ENCODE data around the gene TRMU.

Gene TRMU

DNA sequence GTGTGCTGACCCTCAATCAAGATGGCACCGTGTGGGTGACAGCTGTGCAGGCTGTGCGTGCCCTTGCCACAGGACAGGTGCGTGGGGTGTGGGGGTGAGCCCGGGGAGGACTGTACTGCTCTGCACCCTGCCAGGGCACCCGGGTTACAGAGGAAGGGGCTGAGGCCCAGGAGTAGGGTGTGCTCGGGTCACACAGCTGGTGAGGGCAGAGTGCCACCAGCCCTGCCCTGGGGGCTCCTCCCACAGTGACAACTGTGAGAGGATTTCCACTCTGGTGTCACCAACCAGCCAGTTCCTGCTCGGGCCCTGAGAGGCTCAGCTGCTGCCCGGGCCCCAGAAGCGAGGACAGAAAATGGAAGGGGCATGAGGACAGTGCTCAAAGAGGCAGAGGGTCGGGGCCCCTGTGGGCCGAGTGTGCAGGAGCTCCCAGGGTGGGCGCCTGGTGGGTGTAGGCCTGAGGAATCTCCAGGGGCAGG is 20.5 kb downstream of the TRMU start:
- no peak for DNase-seq (ENCODE audit: low read depth in 2 of 2)

DNA sequence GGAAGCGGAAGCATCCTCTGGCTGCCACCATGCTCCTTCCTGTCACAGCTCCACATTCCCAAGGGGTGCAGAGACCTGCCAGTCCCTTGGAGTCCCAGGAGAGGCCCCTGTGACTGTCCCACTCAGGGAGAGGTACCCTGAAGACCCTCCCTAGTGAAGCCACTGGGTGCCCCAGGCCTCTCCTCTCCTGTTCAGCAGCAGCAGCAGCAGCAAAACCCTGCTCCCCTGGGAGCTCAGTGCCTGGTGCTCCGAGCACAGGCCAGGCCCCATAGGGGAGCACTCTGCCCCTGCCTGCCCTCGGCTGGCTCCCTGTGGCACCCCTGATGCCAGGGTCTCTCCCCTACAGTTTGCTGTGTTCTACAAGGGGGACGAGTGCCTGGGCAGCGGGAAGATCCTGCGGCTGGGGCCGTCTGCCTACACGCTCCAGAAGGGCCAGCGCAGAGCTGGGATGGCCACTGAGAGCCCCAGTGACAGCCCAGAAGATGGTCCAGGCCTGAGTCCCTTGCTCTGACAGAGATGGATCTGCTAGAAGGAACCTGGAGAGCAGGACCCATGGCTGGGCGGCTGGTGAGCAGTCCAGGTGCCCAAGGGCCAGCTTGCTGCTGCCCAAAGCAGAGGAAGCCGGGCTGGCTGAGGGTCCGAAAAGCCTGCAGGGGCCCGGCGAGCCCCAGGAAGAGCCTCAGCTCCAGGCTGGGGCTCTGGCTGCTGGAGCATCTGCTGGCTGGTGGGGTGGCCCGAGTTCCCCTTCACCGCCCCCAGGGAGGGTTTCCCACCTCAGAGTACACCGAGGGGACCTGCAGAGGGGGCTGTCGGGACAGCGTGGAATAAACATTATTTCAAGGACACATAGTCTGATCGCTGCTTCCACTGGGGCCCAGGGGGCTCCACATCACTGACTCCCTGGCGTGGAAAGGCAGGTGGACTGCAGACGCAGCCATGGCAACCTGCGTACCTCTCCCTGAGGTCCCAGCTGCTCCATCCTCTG is 21.3 kb downstream of the TRMU start:
- DNase-seq (ENCODE audit: low read depth in 2 of 2): no peak

DNA sequence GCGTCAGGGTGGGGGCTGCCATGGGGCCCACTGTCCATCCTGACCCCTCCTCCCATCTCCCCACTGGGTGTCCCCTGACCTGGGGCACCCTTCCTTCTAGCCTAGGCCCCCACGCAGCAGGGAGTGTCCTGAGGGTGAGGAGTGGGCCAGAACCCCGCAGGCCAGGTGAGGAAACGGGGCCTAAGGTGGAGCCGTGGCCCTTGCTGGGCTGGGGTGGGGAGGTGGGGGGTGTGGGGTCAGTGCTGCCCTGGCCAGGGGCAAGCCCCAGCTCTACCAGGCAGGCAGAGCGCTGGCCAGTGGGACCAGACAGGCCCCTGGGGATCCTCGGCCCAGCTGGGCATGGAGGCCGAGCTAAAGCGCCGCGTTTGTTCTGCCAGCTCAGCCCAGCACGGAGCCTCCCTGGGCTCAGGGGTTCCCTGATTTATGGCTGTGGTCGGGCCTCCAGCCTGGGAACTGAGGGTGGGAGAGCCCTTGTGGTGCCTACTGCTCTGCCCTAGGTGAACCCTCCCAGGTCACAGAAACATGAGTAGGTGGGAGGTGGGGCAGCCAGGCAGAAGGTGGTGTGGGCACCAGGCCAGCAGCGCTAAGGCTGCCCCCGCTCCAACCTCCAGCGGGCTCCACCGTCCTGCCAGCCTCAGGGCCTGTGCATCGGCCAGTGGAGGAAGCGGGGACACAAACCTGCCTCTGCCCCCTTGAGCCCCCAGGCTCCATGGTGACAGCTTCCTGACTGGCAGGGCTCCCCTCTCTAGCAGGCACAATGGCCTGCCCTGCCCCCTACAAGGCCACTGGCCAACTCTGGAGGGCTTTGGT is 22.4 kb downstream of the TRMU start:
- no peak for DNase-seq (ENCODE audit: low read depth in 2 of 2)

DNA sequence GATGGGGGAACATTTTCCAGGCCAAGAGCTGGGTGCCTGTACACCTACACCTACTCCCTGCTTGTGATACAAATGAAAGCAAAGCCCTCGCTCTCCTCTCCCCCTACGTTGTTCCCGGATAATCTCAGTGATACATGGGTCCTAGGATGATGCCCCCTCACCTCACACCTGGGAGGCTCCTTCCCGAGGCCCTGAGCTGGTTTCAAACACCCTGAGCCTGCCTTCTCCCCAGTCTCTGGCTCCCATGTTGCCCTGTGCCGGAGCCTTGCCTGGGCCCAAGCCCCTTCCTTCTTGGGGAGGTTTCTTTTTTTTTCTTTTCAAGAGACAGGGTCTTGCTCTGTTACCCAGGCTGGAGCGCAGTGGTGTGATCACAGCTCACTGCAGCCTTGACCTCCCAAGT is 23.3 kb downstream of the TRMU start:
- DNase-seq (ENCODE audit: low read depth in 2 of 2): no peak

DNA sequence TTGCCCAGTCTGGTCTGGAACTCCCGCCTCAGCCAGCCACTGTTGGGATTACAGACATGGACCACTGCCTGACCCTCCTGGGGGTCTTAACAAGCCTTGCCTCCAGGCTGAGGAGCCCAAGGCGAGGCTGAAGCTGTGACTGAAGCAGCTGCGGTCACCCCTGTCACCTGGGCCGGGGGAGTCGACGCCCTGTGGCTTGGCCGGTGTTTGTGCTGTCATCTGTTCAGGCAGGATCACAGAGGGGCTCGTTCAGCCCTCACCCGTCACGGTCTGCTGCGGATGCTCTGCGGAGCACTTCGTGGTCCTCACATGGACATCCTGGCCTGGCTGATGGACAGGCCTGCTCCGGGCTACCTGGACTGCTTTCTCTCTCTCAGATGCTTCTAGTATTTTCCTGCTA is 23.8 kb downstream of the TRMU start:
- DNase-seq (ENCODE audit: low read depth in 2 of 2): no peak

DNA sequence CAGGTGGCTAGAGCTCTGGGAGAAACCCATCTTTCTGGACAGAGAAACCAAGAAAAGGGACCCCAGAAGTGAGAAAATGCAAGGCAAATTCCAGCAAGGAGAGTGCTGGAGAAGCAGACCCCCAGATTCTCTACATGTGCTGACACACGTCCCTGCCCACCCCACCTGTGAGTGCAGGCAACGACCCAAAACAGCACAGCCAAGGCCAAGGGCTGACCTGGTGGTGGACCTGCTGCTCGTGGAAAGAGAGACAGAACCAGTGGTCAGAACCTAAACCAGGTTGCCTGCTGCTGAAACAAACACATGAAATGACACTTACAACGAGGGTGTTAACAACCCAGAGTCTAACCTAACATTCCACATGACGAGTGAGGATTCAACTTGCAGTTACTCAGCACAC is 24.6 kb downstream of the TRMU start:
- DNase-seq (ENCODE audit: low read depth in 2 of 2): no peak

DNA sequence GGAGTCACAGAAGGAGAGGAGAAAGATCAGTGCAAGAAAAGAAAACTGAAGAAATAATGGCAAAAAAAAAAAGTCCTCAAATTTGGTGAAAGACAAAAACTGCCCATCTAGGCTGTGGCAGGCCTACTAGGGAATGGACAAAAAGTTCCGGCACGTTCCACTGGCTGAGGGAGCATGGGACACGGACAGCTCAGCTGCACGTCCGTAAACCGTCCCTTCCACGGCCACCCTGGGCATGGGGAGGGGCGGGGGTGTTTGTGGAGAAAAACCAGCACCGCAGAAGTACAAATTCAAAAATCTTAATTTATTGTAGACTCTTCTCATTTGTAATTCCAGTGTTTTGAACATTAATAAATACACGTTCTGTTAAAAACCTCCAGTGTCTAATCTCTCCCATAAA is 25.4 kb downstream of the TRMU start:
- no peak for DNase-seq (ENCODE audit: low read depth in 2 of 2)

DNA sequence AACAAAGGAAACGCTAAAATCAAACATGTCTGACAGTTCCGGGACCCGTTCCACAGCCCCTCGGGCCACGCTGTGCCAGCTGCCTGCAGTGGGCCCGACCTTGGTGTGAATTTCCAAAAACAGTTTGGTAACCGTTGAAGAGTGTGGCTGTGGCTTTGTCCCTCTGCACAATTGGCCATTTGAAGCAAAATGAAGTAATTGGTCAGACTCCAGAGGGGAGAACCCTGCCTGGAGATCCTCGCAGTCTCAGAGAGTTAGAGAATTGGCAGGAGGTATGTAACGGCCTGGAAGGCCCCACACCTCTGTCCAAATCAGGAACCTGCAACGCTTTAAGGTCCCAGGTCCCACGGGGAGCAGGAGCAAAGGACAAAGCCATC is 26.3 kb downstream of the TRMU start:
- no peak for DNase-seq (ENCODE audit: low read depth in 2 of 2)

DNA sequence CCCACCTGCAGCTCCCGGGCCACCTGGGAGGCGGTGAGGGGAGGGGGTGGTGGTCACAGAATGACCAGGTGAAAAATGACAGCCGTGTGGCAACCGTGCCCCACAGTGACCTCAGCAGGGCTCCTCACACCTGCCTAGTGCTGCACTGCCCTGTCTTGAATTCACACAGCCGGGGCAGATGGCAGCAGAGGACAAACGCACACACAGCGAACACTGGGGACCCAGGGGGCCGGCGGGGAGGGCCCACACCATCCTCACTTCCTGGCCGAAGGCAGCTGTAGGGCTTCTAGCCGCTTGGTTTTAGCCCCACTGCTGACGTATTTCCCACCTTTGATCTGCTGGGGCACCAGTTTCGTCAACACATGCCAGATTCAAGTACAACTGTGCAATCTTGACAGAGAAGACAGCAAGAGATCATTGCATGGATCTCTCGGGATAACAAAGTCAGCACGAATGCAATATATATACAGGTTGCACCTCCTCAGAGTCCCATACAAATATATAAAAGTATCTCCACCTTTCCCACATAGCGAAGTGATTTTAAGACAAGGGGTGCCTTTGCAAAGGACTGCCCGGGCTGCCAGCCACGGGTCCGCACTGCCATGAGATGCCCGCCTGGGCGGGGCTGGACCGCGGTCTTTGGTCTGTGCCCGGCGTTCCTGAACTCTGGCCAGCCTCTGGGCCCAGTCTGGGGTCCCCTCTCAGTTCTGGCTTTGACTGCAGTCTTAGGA is 26.9 kb downstream of the TRMU start:
- DNase-seq (ENCODE audit: low read depth in 2 of 2): no peak

DNA sequence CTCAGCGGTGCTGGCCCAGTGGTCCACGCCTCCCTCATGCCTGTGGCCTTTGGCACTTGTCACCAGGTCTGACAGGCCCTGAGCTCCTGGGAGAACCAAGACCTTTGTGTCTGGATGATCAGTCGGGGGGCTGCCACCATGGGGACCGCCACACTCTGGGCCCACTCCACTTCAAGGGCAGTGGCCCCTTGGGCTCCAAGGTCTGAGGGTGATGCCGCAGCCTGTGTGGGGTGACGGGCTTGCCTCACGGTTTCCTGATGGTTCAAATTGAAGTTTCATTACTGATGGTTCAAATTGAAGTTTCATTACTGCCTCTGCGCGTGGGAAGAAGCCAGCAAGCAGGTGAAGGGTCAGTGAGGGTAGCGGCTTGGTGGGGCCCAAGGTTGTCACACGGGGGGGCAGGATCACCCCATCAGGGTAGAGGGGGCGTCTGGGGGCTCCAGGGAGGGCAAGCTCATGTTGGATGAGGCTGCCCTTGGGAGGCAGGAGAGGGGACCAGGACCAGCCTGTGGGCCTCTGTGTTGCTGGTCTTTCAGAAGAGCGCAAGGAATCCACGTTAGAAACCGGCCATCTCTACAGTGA is 27.5 kb downstream of the TRMU start:
- DNase-seq (ENCODE audit: low read depth in 2 of 2): no peak

DNA sequence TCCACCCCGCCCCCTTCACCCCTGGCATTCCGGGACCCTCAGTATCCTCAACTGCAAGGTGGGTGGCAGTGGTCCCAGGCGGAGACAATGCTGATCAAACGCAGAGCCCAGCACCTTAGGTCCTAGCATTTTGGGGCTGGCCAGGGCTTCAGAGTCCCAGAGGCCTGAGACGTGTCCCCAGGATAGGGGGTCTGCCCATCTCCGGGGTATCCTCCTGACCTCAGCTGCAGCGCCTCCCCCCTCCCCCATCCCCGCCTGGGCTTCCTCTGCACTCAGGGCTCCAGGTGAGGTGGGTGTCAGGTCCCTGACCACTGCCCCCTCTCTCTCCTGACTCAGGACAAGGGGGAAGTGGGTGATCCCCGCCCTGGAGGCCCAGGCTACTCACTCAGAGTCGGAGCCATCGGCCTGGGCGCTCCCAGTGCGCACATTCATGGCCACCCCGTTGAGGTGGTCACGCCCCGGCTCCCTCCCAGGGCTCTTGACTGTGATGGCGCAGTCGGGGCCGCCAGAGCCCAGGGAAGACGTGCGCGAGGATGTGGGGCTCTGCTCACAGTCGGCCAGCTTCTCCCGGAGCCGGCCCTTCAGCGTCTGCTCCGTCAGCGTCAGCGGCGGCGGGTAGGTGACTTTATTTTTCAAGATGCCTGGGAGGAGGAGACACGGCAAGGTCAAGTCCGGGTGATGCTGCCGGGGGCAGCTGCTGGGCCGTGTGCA is 28.3 kb downstream of the TRMU start:
- no peak for DNase-seq (ENCODE audit: low read depth in 2 of 2)

DNA sequence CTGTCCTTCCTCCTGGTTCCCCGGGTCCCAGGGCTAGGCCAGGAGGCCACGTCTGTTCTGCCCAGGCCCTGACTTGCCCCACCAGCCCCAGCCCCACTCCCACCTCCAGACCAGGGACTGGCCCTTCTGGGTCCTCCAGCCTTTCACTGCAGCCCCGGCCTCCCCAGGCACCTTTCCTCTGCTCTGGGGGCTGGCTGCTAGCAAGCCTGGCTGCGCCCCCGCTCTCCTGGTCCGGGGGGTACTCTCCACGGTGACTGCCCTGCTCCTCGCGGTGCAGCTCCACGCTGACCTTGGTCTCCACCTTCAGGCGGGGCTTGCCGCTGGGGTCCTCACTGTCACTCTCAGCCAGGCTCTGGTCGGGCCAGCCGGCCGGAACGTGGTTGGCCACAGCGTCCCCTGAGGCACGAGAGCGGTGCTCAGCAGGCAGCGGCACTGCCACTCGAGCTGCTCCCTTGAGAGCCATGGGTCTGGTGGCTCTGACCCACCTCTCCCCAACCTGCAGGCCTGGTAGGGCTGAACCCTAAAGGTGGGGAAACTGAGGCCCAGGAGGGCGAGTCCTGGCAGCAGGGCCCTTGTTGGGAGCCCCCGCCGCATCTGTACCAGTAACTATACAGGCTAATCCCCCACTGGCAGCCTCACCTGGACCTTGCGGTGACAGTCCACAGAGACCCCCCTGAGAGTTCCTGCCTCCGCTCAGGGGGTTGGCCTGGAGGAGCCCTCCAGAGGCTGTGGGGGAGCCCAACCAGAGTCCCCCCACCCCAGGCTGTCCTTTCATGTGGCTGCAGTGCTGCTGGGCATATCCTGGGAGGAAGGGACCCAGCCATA is 29.0 kb downstream of the TRMU start:
- no peak for DNase-seq (ENCODE audit: low read depth in 2 of 2)

DNA sequence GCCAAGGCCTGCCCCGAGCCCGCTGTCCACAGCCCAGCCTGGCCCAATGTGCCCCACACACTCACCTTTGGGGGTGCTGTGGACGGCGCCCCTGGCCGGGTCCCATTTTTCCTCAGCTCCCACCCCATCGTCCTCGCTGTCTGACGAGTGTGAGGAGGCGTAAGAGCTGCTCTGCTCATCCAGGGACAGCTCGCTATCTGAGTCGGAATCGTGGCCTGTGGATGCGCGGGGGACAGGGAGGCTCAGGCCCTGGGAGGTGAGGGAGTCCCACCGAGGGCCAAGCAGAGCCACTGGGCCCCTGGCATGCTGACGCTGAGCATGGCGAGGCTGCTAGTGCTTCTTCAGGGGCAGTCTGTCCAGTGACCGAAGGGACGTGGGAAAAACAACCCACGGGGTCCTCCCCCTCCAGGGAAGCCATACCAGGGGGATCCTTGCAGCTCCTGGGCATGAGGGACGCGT is 29.7 kb downstream of the TRMU start:
- no peak for DNase-seq (ENCODE audit: low read depth in 2 of 2)

DNA sequence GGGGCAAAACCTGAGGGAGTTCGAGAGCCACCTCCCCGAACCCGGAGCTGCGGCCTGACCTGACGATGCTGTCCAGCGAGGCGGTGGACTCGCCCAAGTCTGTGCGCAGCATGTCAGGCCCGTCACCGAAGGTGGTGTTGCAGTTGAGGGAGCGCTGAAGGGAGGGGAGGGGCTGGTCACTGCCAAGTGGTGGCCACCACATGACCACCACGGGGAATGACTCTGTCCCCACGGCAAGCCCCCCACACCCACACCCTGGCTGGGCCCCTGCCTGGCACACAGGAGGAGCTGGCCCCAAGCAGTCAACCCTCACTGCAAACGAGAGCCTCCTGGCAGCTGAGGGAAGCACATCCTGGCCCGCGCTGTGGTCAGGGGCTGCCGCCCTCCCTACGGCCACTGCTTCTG is 30.8 kb downstream of the TRMU start:
- no peak for DNase-seq (ENCODE audit: low read depth in 2 of 2)

DNA sequence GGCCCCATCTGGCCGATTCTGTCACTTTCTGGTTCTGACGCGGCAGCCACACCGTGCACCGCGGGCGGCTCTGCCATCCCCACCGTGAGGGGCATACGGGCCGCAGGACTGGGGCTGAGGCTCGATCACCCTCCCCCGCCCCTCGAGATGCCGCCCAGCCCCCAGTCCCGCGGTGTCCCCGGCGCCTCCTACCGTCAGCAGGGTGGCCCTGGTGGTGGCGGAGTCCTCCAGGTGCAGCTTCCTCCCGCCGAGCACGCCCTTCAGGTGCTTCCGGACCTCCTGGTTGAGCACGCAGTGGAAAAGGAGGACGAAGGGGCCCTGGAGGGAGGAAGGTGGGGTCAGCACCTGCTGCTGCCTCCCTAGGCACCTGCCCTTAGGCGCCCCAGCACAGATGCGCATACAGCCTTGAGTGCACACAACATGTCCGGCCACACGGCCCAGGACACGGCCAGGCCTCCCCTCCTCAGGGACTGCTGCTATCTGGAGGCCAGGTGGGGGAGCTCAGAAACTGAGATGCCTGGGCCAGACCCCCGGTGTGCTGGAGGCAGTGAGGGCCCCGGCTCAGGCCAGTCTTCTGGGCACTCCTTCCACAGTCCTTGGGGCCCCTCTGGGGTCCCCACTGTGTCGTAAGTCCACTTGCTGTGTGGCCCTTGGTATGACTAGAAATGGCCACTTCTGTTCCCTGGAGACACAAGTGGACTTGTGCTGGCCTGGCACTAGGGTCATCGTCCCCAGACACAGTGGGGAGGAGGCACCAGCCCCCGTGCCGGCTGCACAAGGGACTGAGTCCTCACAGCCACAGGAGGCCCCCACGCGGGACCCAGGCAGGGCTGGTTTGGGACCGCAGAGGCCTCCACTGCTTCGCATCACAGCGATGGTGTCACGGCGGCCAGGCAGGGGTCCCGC is 31.5 kb downstream of the TRMU start:
- no peak for DNase-seq (ENCODE audit: low read depth in 2 of 2)

DNA sequence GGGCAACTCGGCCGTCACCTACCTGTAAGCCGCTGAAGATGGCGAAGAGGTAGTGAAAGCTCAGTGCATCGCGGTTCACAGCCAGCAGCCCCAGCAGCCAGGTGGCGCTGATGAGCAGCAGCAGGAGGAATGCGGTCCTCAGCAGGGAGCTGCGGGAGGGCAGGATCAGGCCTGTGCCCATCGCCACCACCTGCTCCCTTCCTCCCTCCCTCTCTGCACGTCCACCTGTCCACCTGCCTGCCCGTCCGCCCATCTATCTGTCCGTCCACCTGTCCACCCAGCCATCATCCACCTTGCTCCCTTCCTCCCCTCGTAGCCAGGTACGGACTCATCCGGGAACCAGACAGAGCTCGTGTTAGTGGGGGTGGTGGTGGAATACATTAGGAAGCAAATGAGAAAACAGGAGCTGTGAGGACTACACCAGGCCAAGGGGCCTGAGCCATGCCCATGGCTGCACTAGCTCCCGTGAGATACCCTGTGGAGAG is 32.2 kb downstream of the TRMU start:
- DNase-seq (ENCODE audit: low read depth in 2 of 2): peak; percentile 33 to 73

DNA sequence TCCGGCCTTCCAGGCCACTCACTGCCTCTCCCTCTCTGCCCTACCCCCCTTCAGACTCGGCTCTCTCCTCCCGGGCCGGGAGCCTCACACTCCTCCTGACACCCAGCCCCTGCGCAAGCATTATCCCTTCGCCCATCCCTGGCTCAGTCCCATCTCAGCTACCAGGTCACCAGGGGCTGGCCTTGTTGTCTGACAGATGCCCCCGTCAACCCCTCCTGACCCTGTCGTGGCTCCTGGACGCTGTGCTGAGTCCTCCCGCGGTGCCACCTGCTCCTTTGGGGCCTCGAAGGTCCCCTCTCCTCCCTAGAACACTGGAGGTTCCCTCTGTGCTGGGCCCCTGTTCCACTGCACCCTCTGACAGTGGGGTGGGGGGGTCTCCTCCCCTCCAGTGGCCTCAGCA is 32.9 kb downstream of the TRMU start:
- DNase-seq (ENCODE audit: low read depth in 2 of 2): no peak

DNA sequence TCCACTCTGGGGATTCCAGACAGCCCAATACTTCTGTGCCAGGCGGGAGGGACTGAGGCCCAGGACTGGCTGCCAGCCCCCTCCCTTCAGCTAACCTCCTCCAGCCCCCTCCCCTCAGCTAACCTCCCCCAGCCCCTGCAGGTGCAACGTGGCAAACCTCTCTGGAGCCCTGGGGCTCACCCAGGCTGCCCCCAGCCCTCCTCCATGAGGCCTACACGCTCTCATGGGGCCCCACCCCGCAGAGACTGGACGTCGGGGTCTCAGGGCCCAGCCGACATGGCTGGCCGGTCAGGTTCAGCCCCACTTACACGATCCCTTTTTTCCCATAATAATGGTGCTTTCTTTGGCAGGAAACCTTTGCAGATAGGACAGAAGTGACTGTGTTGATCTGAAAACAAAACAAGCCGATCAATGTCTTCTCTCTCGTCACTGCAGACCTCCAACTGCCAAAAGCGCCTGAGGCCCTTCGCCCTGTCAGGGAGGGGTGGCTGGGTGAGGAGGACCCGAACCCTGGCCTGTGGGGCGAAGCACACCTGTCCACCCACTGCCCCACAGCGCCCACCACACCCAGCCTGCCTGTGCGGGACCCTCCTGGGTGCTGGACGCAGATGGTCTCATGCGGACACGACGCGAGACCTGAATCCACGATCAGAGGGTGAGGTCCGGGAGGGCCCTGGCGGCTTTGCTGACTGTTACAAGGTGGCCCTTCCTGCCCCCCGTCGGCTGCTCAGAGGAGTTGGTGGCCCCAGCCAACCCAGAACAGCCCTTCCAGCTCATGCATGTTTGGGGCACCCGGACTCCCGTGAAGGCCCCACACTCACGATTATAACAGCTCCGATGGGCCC is 33.6 kb downstream of the TRMU start:
- no peak for DNase-seq (ENCODE audit: low read depth in 2 of 2)

All from stimulated activated CD4-positive, alpha-beta T cell treated with anti-CD3 and anti-CD28 coated beads, Interleukin-12 subunit alpha, Interleukin-12 subunit beta, amount 100 ng/mL, for 24 hours (primary cell).